GM19238 (cell line): ENCODE measurements around the gene MAP3K3.

Source experiments
- DNase-seq: peaks from one replicate; pipeline ENCODE4 v3.0.0; 2011; ENCODE audit warnings: low spot score; ENCODE audit not compliant: insufficient read length

Gene MAP3K3

GRCh38 chr17:63693411-63694113 lies 71.3 kb downstream of the MAP3K3 start:
- DNase-seq: no peak

DNA sequence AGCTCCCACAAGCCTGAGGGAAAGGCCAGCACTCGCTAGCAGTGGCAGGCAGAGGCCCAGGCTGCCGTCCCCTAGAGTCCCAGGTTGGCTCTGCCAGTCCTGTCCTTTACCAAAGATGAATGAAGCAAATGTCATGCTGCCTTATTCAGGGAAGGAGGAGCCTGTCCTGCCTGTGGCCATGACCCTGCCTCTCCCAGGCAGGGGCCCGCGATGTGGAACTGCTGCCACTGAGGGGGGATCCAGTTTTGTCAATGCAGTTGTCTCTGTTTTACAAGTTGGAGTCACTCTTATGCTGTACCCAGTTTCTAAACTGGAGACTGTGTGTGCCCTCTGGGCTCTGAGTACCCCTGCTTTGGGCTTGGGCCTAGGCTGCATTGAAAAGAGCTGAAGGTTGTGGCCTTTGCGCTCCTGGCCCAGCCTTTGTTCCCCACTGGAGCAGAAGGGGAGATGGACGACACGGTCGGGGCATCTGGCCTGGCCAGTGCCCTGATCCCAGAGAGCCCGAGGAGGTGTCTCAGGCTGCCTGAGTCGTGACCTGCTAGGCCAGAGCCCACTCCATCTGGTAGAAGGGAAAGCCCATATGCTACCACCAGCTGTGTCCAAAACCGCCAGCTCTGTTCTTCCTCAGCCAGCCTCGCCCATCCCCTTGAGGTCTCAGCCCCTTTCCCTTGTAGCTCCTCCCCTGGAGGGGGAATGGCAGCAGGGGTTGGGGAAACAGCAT lies 72.2 kb downstream of the MAP3K3 start:
- no peak for DNase-seq

DNA sequence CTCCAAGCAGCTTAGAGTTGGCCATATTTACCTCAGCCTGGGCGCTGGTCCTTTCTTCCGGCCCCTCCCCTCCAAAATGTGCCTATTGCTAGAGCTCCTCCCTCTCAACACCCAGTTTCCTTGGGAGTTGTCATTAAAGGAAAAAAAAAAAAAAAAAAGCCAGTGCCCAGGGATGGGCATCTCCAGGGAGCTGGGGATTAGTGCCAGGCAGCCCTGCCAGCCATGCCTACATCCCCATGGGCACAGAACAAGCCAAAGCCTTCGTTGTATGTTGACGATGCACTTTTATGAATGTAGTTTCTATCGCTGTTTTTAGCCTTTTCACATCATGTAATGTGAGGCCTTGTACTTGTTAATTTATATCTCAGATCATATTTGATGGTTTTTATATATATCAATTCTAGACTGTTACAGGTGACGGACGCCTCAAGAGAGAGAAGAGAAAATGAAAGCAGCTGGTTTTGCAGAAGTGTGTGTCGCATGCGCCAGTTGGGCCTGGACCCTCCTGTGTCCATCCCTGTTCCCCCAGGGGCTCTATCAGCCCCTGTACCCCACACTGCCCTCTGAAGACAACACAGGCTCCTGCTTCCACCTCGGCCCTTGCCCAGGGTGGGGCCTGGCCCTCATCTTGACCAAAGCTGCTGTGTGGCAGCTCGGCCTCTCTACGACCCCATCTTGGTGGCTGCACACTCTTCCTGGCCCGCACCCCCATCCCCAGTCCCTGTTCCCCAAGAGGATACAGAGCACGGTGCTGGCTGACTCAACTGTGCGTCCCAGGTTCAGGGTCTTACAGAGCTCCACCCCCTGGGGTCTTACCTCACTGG lies 72.9 kb downstream of the MAP3K3 start:
- DNase-seq: no peak

DNA sequence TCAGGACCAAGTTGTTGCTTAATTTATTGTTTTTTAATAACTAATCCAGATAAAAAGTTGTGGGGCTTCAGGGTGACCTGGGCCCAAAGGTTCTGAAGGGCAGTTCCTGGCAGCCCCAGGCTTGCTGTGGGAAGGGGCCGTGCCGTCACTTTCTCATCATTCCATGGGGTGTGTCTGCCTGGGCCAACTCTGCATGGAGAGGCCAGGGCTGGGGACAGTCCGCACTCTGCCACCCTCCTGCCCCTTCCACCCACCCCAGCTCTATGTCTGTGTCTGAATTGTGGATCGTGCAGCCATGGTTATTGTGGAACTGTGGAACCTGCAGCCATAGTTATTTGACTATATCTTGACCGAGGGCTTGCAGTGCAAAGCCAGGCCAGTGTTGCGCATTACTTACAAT lies 73.7 kb downstream of the MAP3K3 start:
- no peak for DNase-seq

DNA sequence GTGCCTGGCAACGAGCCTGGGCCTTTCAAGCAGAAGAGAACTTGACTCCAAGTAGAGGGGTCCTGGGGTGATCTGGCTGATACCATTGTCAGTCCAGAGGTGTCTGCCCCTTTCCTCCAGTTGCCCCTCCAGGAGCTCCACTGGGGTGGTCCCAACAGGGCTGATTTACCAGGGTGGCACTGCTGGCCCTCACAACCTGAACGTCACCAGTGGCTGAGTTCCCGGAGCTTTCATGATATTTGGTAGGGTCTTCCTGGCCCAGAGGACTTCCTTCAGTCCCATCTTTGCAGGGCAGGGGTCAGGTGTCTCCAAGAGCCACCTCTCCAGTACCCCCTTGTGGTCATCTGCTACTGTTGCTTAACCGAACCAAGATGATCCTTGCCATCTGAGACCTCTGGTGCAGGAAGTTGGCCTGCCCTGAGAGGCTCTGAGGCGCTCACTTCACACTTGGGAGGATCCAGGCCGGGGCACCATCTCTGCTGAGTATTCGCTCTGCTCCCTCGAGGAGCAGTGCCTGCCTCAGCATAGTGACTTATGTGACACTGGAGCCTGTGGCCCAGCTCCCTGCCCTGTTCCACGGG lies 74.3 kb downstream of the MAP3K3 start:
- DNase-seq: no peak

GRCh38 chr17:63697341-63698286 lies 75.4 kb downstream of the MAP3K3 start:
- DNase-seq: peak; percentile 67

- no peak for DNase-seq
Observed at GRCh38 chr17:63698381-63698885, 76.2 kb downstream of the MAP3K3 start.

- peak; percentile 76 for DNase-seq
Observed at GRCh38 chr17:63698886-63699637, 76.8 kb downstream of the MAP3K3 start.

DNA sequence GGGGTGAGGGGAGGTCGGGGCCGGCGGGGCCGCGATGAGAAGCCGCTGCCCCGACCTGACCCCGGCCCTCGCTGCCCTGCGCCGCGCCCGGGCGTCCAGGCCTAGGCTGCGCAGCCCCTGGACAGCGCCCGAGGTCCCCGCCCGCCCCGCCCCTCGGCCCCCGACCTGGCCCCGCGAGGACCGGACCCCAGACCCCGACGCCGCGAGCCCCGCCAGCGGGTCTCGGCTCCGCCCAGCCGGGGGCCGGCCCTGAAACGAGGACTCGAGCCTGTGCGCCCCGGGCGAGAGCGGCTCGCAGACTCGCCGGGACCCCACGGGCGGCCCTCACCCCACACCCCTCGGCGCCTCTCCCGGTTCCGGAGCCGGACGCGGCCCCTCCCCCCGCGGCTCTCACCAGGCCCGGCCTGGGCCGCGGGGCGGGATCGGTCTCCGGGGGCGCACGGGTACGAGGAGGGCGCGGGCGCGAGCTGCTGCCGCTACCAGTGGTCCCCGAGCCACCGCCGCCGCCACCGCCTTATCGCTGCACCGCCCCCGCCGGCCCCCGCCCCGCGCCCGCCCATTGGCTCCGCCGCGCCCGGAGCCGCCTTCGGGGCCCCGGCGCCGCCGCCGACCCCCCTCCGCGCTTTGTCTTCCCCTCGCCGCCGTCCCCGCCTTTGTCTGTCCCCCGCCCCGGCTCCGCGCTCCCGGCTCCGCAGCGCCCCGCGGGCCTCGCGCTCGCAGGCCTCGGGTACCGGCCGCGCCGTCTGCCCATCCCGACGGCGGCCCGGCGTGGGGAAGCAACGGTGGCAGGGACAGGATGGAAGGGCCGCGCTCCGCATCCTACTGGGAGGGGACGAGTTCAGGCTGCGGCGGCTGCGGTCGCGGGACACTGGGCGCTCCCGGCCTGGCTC lies 77.7 kb downstream of the MAP3K3 start, which contains the start of gene LIMD2:
LIMD2 (minus strand) TSS at position 488 of the 890 bp plus-strand sequence. CDS start 827 bp downstream, outside the sequence.
- DNase-seq: peak; percentile 75

DNA sequence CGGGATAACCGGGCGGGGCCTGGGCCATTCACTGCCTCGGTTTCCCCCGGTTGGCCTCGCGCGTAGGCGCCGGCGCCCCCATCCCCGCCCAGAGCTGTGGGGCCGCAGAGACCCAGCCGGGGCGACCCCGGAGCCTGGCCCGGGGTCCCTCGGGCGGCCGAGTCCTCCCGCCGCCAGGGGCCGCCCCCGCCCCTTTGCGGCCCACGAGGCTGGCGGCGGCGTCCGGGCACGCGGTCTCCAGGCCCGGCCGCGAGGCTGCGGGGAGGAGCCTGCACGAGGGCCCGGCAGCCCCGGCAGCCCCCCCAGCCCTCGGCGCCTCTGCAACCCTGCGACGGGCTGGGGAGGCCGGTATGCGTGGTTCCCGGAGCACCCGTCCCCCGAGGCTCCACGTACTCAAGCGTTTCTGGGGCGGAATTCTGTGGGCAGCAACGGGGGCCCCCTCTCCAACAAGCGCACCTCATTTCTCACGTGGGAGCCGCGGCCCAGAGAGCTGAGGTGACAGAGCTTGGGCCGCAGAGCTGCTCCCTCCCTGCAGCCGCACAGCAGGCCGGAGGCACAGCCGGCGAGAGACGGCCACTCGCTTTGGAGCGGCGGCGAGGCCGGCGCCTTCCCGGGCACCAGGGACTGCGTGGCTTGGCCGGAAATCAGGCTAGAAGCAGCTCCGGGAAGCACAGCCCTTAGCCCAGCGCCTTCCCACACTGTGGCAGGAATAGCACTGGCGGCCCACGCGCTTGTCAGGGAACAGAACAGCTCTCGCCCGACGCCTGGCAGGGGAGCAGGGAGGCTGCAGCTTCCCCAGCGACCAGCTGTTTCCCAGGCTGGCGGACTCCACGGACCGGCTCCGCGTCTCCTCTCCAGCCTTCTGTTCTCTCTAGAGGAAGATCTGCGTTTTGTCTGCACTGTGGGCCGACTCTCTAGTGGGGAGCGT lies 78.6 kb downstream of the MAP3K3 start:
- DNase-seq: peak; percentile 63

DNA sequence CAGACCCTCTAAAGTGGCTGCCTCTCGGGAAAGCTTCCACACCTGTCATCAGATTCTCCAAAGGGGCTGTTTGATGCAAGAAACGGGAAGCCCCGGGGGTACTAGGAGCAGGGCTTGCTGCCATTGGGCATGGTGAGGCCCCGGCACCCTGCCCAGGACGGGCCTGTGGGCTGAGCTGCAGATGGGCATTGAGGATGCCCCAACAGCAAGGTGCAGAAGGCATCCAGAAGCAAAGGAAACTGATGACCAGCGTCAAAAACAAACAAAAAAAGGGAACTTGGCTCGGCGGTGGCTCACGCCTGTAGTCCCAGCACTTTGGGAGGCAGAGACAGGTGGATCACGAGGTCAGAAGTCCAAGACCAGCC lies 79.2 kb downstream of the MAP3K3 start:
- no peak for DNase-seq

DNA sequence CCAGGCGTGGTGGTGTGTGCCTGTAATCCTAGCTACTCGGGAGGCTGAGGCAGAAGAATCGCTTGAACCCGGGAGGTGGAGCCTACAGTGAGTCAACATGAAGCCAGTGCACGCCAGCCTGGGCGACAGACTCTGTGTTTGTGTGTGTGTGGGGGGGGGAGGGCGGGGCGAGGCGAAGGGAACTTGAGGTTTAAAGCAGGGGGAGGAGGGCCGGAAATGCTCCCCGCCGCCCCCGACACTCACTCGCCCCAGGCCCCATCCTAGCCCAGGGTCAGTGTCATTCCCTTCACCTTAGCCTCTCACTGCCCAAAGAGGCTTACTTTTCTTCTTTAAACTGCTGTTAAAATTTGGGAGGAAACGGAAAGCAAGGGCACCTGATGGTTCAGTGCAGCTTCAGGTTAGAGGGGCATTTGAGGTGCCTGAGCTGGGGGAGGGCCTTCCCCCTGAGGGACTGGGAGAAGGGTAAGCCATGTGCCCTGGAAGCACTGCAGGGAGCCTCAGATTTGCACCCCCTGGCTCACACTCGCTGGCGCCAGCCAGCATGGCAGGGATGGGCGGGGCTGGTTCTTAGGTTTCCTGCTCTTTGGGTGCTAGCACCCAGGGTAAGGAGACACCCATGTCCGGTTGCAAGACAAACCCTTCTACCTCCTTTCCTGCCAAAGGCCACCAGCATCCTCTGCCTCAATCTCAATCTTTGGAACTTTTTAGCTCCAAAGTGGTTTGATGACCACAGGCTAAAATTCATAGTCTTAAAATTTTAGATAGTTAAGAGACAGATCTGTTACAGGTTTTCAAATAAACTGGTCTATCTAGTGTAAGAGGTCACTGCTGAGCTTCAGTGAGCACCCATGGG lies 79.9 kb downstream of the MAP3K3 start:
- DNase-seq: peak; percentile 61

DNA sequence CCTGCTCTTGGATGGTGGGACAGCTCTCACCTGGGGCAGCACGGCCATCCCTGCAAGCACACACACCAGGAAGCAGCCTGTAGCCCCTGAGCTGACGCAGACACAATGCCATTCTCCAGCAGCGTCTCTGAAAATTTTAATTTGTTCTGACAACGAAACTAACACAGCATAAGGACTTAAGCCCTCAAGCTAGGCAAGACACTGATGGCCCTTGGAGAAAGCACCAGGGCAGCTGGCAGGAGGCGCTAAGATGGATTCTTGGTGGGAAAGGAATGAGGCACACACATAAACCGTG lies 80.5 kb downstream of the MAP3K3 start:
- no peak for DNase-seq

GRCh38 chr17:63703029-63703428 lies 80.8 kb downstream of the MAP3K3 start:
- no peak for DNase-seq

DNA sequence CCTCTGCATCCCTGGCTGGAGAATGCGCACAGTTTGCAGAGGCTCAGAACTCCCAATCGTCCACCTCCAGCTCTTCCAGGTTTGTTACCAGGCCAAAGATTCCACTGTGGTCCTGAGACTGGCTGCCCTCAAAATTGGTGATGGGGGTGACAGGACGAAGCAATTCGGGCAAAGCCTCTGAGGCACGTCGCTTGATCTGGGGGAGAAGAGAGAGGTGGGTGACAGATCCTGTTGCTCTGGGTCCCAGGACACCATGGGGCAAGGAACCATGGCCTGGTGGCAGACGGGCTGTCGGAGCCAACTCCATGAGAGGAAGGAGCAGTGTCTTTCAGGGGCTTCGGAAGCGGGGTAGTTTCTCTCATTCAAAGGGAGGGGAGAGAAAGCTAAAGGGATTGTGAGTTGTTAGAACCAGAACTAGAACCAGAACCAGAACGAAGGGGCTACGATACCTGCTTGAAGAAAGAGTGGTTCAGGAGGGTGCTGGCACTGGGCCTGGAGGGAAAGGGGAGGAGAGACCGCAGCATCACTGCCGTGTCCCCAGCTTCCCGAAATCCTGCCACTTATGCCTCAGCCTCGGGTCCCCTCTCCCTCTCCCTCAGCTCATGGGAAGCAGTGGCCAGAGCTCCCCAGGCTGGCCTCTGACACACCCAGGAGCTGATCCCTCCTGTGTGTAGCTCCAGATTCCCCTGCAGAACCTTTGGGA lies 81.5 kb downstream of the MAP3K3 start:
- DNase-seq: no peak

DNA sequence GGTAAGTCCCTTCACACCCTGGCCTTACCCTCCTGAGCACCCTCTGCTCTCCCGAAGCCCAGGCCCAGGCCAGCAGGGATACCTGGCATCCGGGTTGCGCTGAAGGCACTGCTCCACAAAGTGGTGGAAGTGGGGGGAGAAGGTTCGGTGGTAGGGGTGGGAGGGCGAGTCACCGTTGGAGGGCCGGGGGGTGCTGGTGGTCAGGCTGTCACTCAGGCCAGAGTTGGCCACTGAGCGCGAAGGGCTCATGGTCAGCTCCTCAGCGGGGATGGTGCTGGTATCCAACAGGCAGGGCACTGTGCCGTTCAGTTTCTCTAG lies 82.0 kb downstream of the MAP3K3 start:
- DNase-seq: no peak
